GM18907 (cell line): ENCODE results near the gene OCIAD1.
A peak's percentile ranks its signal among the peaks of the same experiment; 100 is the strongest.
"Not testable (repeated sequence)": the region's sequence is repeated elsewhere in the genome, so short reads cannot be mapped to it uniquely, and the experiment has no call there.

Source experiments
- ATAC-seq: cut with Tn5 transposase; IDR thresholded peaks from one replicate; pipeline ENCODE4 v1.9.1; 2021; ENCODE audit warnings: mild to moderate bottlenecking, moderate library complexity; ENCODE audit not compliant: unreplicated experiment

The OCIAD1 gene

GRCh38 chr4:48830706-48831531 lies at the start of gene OCIAD1:
TSS of gene OCIAD1 (plus strand) at chr4:48831088. CDS start at chr4:48832625, 1,537 bp downstream.
- ATAC-seq = peak; percentile 99

GRCh38 chr4:48781968-48782367 lies 48.9 kb upstream of the OCIAD1 start:
- ATAC-seq = no peak

- ATAC-seq = no peak
These were observed 45.6 kb upstream of the OCIAD1 start for GRCh38 chr4:48785302-48785701.

GRCh38 chr4:48786549-48786948 lies 44.3 kb upstream of the OCIAD1 start:
- ATAC-seq = no peak

- ATAC-seq = no peak
These were observed 43.8 kb upstream of the OCIAD1 start for GRCh38 chr4:48787056-48787455.

GRCh38 chr4:48790561-48790960 lies 40.3 kb upstream of the OCIAD1 start:
- ATAC-seq = no peak

GRCh38 chr4:48791313-48791712 lies 39.6 kb upstream of the OCIAD1 start:
- ATAC-seq = no peak

- ATAC-seq = no peak
These were observed 38.4 kb upstream of the OCIAD1 start for GRCh38 chr4:48792348-48793006.

- no peak for ATAC-seq
These were observed 35.8 kb upstream of the OCIAD1 start for GRCh38 chr4:48795108-48795507.

GRCh38 chr4:48796191-48796926 lies 34.5 kb upstream of the OCIAD1 start:
- no peak for ATAC-seq

- no peak for ATAC-seq
These were observed 33.8 kb upstream of the OCIAD1 start for GRCh38 chr4:48796927-48797679.

- ATAC-seq = no peak
These were observed 32.8 kb upstream of the OCIAD1 start for GRCh38 chr4:48798117-48798516.

GRCh38 chr4:48799157-48799556 lies 31.7 kb upstream of the OCIAD1 start:
- no peak for ATAC-seq

- ATAC-seq = not testable (repeated sequence)
These were observed 30.7 kb upstream of the OCIAD1 start for GRCh38 chr4:48800155-48800554.

GRCh38 chr4:48801016-48801715 lies 29.7 kb upstream of the OCIAD1 start:
- no peak for ATAC-seq

GRCh38 chr4:48804584-48805301 lies 26.1 kb upstream of the OCIAD1 start:
- ATAC-seq = no peak

- no peak for ATAC-seq
These were observed 18.0 kb upstream of the OCIAD1 start for GRCh38 chr4:48812866-48813265.

- peak; percentile 68 for ATAC-seq
These were observed 16.9 kb upstream of the OCIAD1 start for GRCh38 chr4:48813964-48814363.

GRCh38 chr4:48815483-48815882 lies 15.4 kb upstream of the OCIAD1 start:
- no peak for ATAC-seq

- not testable (repeated sequence) for ATAC-seq
These were observed 14.6 kb upstream of the OCIAD1 start for GRCh38 chr4:48816297-48816696.
